HG03095 (cell line): ENCODE data around the gene APC.
"Not testable (repeated sequence)": the region's sequence is repeated elsewhere in the genome, so short reads cannot be mapped to it uniquely, and the experiment has no call there.

ENCODE experiments used
- ATAC-seq: cut with Tn5 transposase; IDR thresholded peaks from one replicate; pipeline ENCODE4 v1.9.1; 2021; ENCODE audit warnings: moderate library complexity; ENCODE audit not compliant: unreplicated experiment

Gene APC

GRCh38 chr5:112713206-112713605, 24.5 kb upstream of the APC start:
- ATAC-seq: no peak

- ATAC-seq: not testable (repeated sequence)
These were observed 20.8 kb upstream of the APC start for GRCh38 chr5:112716895-112717294.

- no peak for ATAC-seq
These were observed 20.1 kb upstream of the APC start for GRCh38 chr5:112717506-112718082.

GRCh38 chr5:112718344-112718743, 19.3 kb upstream of the APC start:
- no peak for ATAC-seq

GRCh38 chr5:112720576-112720975, 17.1 kb upstream of the APC start:
- ATAC-seq: no peak

GRCh38 chr5:112724901-112725300, 12.8 kb upstream of the APC start:
- no peak for ATAC-seq

- no peak for ATAC-seq
These were observed 8.1 kb upstream of the APC start for GRCh38 chr5:112729630-112730029.

- no peak for ATAC-seq
These were observed 5.6 kb upstream of the APC start for GRCh38 chr5:112732131-112732530.

GRCh38 chr5:112733586-112733985, 4.1 kb upstream of the APC start:
- no peak for ATAC-seq

- no peak for ATAC-seq
These were observed 3.1 kb upstream of the APC start for GRCh38 chr5:112734597-112734996.

- ATAC-seq: no peak
These were observed 2.0 kb upstream of the APC start for GRCh38 chr5:112735702-112736101.

- ATAC-seq: no peak
These were observed 619 bp upstream of the APC start for GRCh38 chr5:112737070-112737462.

GRCh38 chr5:112738191-112738560, 491 bp downstream of the APC start:
- ATAC-seq: peak; percentile 25

- ATAC-seq: no peak
These were observed 4.7 kb downstream of the APC start for GRCh38 chr5:112742424-112742823.

GRCh38 chr5:112743631-112744030, 5.9 kb downstream of the APC start:
- ATAC-seq: no peak

- ATAC-seq: no peak
These were observed 14.7 kb downstream of the APC start for GRCh38 chr5:112752335-112752734.

- ATAC-seq: no peak
These were observed 18.0 kb downstream of the APC start for GRCh38 chr5:112755703-112756102.

GRCh38 chr5:112757468-112758208, 20.0 kb downstream of the APC start:
- peak; percentile 89 for ATAC-seq

- ATAC-seq: no peak
These were observed 21.0 kb downstream of the APC start for GRCh38 chr5:112758676-112759075.

GRCh38 chr5:112762113-112762810, 24.6 kb downstream of the APC start:
- ATAC-seq: no peak

- ATAC-seq: no peak
These were observed 25.5 kb downstream of the APC start for GRCh38 chr5:112763165-112763564.

GRCh38 chr5:112772124-112772523, 34.4 kb downstream of the APC start:
- no peak for ATAC-seq
